ENCODE results near the gene LZTS2. TPM values are rescaled to one million over a fixed set of nuclear protein-coding genes. Genes with fewer than 3 reads are reported as not detected.
A peak's percentile ranks its signal among the peaks of the same experiment; 100 is the strongest.
"Not testable (repeated sequence)": the region's sequence is repeated elsewhere in the genome, so short reads cannot be mapped to it uniquely, and the experiment has no call there.

LZTS2 gene
- total and polyA plus RNA-seq, 2 experiments from 2014 or later, result 73.6 to 90.7 TPM

- WGBS (ENCODE audit: low lambda C conversion rate, missing lambda C conversion rate), result 2% methylated on average over 36 of the region's 47 CpGs
Observed at GRCh38 chr10:101031796-101032636, 32.4 kb downstream of the LZTS2 start.

GRCh38 chr10:101032637-101033224 is 33.1 kb downstream of the LZTS2 start:
- WGBS (ENCODE audit: low lambda C conversion rate, missing lambda C conversion rate), result 26% methylated on average over 6 of the region's 6 CpGs
- Histone ChIP-seq H3K9me2 (replicated peaks; ENCODE audit: insufficient read depth) (no peaks in the 10 kb centered on the region), H3K9me3 (ENCODE audit: low read depth) (no peaks in the 10 kb centered on the region), H3K27me3 (no peaks in the 10 kb centered on the region), H2AFZ (peak overlapping the region; percentile 61), H3K4me1 (ENCODE audit: insufficient read depth) (peaks cover 32% of the 10 kb centered on the region), H3K36me3 (replicated peaks; ENCODE audit: insufficient read depth, low read depth) (no peaks in the 10 kb centered on the region), H3K79me2 (peaks cover 16% of the 10 kb centered on the region), H3K4me3 (peak overlapping the region; percentile 38), H3K4me2 (peak overlapping the region; percentile 94), H4K20me1 (ENCODE audit: insufficient read depth, poor library complexity, severe bottlenecking) (no peaks in the 10 kb centered on the region), H3K27ac (peak overlapping the region; percentile 99)
- DNase-seq (ENCODE audit: low spot score), result peak; percentile 78
- no peak for TF ChIP-seq EZH2 (IDR thresholded peaks at IDR 0.05; ENCODE audit: borderline replicate concordance)
- TF ChIP-seq EZH2phosphoT487 (IDR thresholded peaks at IDR 0.05; ENCODE audit: low read depth, severe bottlenecking, unreplicated experiment), result no peak
- no peak for TF ChIP-seq CTCF (IDR thresholded peaks at IDR 0.05; ENCODE audit: poor library complexity)

More at GRCh38 chr10:101031796-101032636, 32.4 kb downstream of the LZTS2 start:
- peak; percentile 89 for DNase-seq (ENCODE audit: low spot score)
- Histone ChIP-seq H3K4me2 (peak overlapping the region; percentile 94), H3K36me3 (replicated peaks; ENCODE audit: insufficient read depth, low read depth) (no peaks in the 10 kb centered on the region), H3K27me3 (no peaks in the 10 kb centered on the region), H3K4me3 (peak overlapping the region; percentile 38), H2AFZ (peak overlapping the region; percentile 61), H3K4me1 (ENCODE audit: insufficient read depth) (peaks cover 37% of the 10 kb centered on the region), H3K27ac (peak overlapping the region; percentile 99), H3K79me2 (peaks cover 16% of the 10 kb centered on the region), H4K20me1 (ENCODE audit: insufficient read depth, poor library complexity, severe bottlenecking) (no peaks in the 10 kb centered on the region), H3K9me2 (replicated peaks; ENCODE audit: insufficient read depth) (no peaks in the 10 kb centered on the region), H3K9me3 (ENCODE audit: low read depth) (no peaks in the 10 kb centered on the region)
- TF ChIP-seq EZH2 (IDR thresholded peaks at IDR 0.05; ENCODE audit: borderline replicate concordance) (no peak), EZH2phosphoT487 (IDR thresholded peaks at IDR 0.05; ENCODE audit: low read depth, severe bottlenecking, unreplicated experiment) (no peak), CTCF (IDR thresholded peaks at IDR 0.05; ENCODE audit: poor library complexity) (no peak)

- Histone ChIP-seq H3K4me2 (peak overlapping the region; percentile 94), H3K36me3 (replicated peaks; ENCODE audit: insufficient read depth, low read depth) (no peaks in the 10 kb centered on the region), H3K4me3 (peak overlapping the region; percentile 38), H2AFZ (no peak overlapping the region), H3K79me2 (peaks cover 16% of the 10 kb centered on the region), H4K20me1 (ENCODE audit: insufficient read depth, poor library complexity, severe bottlenecking) (no peaks in the 10 kb centered on the region), H3K9me2 (replicated peaks; ENCODE audit: insufficient read depth) (no peaks in the 10 kb centered on the region), H3K27me3 (no peaks in the 10 kb centered on the region), H3K27ac (peak overlapping the region; percentile 99), H3K4me1 (ENCODE audit: insufficient read depth) (peaks cover 32% of the 10 kb centered on the region), H3K9me3 (ENCODE audit: low read depth) (no peaks in the 10 kb centered on the region)
- no peak for DNase-seq (ENCODE audit: low spot score)
- TF ChIP-seq EZH2 (IDR thresholded peaks at IDR 0.05; ENCODE audit: borderline replicate concordance) (no peak), CTCF (IDR thresholded peaks at IDR 0.05; ENCODE audit: poor library complexity) (no peak), EZH2phosphoT487 (IDR thresholded peaks at IDR 0.05; ENCODE audit: low read depth, severe bottlenecking, unreplicated experiment) (no peak)
- 76% methylated on average over 3 of the region's 3 CpGs for WGBS (ENCODE audit: low lambda C conversion rate, missing lambda C conversion rate)
Observed at GRCh38 chr10:101033276-101033675, 33.7 kb downstream of the LZTS2 start.

GRCh38 chr10:101034404-101034803 is 34.8 kb downstream of the LZTS2 start:
- H3K9me2 ChIP-seq (replicated peaks; ENCODE audit: insufficient read depth); H3K9me3 ChIP-seq (ENCODE audit: low read depth); H3K36me3 ChIP-seq (replicated peaks; ENCODE audit: insufficient read depth, low read depth); H3K27me3 ChIP-seq; H3K4me3 ChIP-seq; H4K20me1 ChIP-seq (ENCODE audit: insufficient read depth, poor library complexity, severe bottlenecking); H2AFZ ChIP-seq: not testable (repeated sequence)
- H3K4me2 ChIP-seq, result peak overlapping the region; percentile 94
- WGBS (ENCODE audit: low lambda C conversion rate, missing lambda C conversion rate), result 74% methylated on average over 4 of the region's 4 CpGs
- H3K4me1 ChIP-seq (ENCODE audit: insufficient read depth), result peaks cover 32% of the 10 kb centered on the region
- H3K27ac ChIP-seq, result peak overlapping the region; percentile 99
- peaks cover 16% of the 10 kb centered on the region for H3K79me2 ChIP-seq
- DNase-seq (ENCODE audit: low spot score), result peak; percentile 72

Measured in hepatocyte (in vitro differentiated cells).